Measurements from ENCODE around the gene RNF220.

RNF220 gene

DNA sequence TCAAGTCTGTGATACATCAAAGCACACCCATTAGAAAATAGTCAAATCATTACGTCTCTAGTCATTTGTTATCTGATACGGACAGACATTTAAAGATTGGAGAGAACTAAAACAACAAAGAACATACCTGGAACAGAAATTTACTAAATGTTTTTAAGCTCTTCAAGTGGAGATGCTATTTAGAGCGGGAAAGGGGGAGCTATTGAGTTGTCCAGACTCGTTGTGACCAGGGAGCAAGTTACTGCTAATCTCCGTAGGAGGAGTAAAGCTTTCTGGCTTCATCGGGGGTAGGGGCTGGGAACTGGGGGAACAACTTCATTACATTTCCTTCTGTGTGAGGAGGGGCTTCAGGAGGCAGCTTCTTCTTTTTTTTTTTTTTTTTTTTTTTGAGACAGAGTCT, 129.7 kb downstream of the RNF220 start:
- DNase-seq (ENCODE audit: low spot score in 2 of 2) (no peak), ATAC-seq (replicated peaks; ENCODE audit: extremely low read depth, poor library complexity, severe bottlenecking) (no peak)
- H3K4me3 Mint-ChIP-seq: no peak overlapping the region
- no peaks in the 10 kb centered on the region for H3K9me3 Mint-ChIP-seq
- H3K27me3 Mint-ChIP-seq: no peaks in the 10 kb centered on the region
- no peak overlapping the region for H3K27ac Mint-ChIP-seq (ENCODE audit: low read depth)
- no peaks in the 10 kb centered on the region for H3K4me1 Mint-ChIP-seq
- no peaks in the 10 kb centered on the region for H3K36me3 Mint-ChIP-seq (ENCODE audit: insufficient read depth)

DNA sequence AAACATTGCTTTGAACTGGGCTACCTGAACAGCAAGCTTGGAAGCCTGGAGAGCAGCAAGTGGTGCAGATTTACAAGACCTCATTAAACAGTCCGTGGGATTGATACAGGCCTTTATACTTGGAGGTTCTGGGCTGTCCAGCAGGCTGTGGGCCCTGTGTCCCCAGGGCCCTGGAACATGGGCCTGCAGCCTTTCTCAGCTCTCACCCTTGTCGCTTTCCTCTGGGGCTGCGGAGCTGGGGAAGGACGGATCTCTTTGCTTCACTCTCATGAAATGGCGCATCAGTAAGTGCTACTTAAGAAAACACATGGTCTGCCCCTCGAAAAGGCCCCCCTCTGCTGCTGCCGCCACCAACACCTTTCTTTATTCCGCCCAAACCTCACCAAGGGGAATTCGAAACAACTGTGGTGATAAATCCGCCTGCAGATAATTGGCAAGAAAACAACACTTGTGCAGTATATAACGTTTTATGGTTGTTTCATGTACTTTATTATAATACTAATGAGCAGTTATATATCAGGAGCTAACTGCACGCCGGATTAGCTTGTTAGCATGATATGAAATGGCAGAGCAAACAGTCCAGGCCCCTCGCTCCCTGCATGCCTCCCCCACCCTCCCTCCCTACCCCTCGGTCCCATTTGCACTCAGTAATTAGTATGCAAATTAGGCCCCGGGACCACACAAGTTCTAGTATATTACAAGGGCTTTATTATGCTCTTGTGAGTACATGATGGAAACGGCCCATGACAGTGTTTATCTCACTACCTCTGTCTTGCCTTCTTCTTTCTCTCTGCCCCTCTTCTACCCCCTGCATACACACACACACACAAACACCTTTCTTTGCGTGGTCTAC, 131.5 kb downstream of the RNF220 start:
- H3K9me3 Mint-ChIP-seq: no peaks in the 10 kb centered on the region
- no peak for DNase-seq (ENCODE audit: low spot score in 2 of 2)
- H3K4me3 Mint-ChIP-seq: no peak overlapping the region
- no peaks in the 10 kb centered on the region for H3K27me3 Mint-ChIP-seq
- no peak for ATAC-seq (replicated peaks; ENCODE audit: extremely low read depth, poor library complexity, severe bottlenecking)
- no peaks in the 10 kb centered on the region for H3K36me3 Mint-ChIP-seq (ENCODE audit: insufficient read depth)
- no peak overlapping the region for H3K27ac Mint-ChIP-seq (ENCODE audit: low read depth)
- H3K4me1 Mint-ChIP-seq: no peaks in the 10 kb centered on the region

DNA sequence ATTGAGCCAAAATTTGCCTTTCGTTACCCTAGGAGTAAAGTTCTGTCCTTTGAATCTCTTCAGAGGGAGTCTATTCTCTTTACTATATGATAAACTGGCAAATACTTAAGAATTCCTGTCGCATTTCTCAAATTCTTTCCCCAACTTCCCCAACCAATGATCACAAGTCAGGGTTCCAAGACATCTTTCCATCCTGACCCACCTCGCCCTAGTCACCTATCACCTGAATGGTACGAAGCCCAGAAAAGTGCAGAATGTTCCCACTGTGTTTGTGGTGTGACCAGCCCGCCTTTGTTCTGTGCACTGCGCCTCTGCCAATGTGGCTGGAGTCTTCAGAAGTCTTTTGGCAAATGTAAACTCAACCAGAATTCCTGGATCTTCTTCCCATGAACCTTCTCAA, 132.5 kb downstream of the RNF220 start:
- no peak for ATAC-seq (replicated peaks; ENCODE audit: extremely low read depth, poor library complexity, severe bottlenecking)
- Mint-ChIP-seq H3K9me3 (no peaks in the 10 kb centered on the region), H3K4me1 (no peaks in the 10 kb centered on the region)

DNA sequence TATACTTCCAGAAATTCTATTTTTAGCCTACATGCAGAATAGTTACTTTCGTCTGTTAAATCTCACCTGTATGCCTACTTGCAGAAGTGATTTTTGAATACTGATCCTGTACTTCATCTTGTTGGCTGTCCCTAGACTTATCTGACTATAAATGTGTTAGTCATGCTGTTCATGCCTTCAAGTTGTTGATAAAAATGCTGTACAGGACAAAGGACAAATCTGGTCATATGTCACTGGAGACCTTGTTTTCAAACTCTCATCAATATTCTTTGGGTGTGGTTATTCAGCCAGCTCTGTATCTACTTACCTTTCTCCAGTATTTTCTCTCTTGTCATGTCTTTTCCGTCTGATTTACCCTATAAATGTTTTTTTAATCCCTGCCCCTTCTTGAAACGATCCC, 132.9 kb downstream of the RNF220 start:
- Mint-ChIP-seq H3K27me3 (no peaks in the 10 kb centered on the region), H3K27ac (ENCODE audit: low read depth) (peak overlapping the region; percentile 1)

More for the DNA sequence above, 132.5 kb downstream of the RNF220 start:
- Mint-ChIP-seq H3K27me3 (no peaks in the 10 kb centered on the region), H3K4me3 (no peak overlapping the region), H3K36me3 (ENCODE audit: insufficient read depth) (no peaks in the 10 kb centered on the region), H3K27ac (ENCODE audit: low read depth) (no peak overlapping the region)
- DNase-seq (ENCODE audit: low spot score in 2 of 2): no peak

DNA sequence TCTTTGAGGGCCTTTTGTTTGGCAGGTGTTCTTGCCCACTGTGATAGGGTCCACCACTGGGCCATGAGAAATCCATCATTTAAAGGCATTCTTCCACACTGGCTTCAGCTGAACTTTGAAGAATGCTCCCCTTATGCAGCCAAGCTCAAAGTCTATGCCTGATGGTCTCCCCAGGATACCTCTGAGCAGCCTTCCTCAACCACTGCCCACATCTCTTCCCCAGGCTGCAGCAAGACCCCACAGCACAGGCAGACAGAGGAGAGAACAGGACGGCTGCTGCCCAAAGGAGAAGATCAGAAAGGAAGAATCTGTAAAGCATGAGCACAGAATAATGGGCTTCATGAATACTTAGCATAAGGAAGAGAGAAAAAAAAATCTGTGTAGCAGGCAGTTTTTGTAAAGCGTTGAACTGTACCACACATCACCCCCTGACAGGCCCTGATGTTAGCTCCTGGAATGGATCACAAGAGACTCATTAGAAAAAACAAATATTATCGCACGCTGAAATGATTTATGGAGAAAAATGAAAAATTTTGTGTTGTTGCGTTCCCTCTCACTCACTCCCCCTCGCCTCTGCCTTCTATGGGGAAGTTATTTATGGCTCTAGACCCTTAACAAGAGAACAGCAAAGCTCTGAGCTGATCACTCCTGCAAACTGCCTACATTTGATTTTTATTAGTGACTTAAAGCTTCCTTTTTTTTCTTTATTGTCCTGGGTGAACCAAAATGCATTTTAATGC, 135.1 kb downstream of the RNF220 start:
- ATAC-seq (replicated peaks; ENCODE audit: extremely low read depth, poor library complexity, severe bottlenecking) (no peak), DNase-seq (ENCODE audit: low spot score in 2 of 2) (no peak)
- H3K36me3 Mint-ChIP-seq (ENCODE audit: insufficient read depth): no peaks in the 10 kb centered on the region
- H3K27ac Mint-ChIP-seq (ENCODE audit: low read depth): no peak overlapping the region
- no peak overlapping the region for H3K4me3 Mint-ChIP-seq
- H3K9me3 Mint-ChIP-seq: no peaks in the 10 kb centered on the region
- H3K4me1 Mint-ChIP-seq: no peaks in the 10 kb centered on the region
- no peaks in the 10 kb centered on the region for H3K27me3 Mint-ChIP-seq

More for the DNA sequence above, 132.9 kb downstream of the RNF220 start:
- H3K36me3 Mint-ChIP-seq (ENCODE audit: insufficient read depth): no peaks in the 10 kb centered on the region
- ATAC-seq (replicated peaks; ENCODE audit: extremely low read depth, poor library complexity, severe bottlenecking): no peak
- no peaks in the 10 kb centered on the region for H3K9me3 Mint-ChIP-seq
- H3K4me1 Mint-ChIP-seq: no peaks in the 10 kb centered on the region
- no peak for DNase-seq (ENCODE audit: low spot score in 2 of 2)
- H3K4me3 Mint-ChIP-seq: no peak overlapping the region

DNA sequence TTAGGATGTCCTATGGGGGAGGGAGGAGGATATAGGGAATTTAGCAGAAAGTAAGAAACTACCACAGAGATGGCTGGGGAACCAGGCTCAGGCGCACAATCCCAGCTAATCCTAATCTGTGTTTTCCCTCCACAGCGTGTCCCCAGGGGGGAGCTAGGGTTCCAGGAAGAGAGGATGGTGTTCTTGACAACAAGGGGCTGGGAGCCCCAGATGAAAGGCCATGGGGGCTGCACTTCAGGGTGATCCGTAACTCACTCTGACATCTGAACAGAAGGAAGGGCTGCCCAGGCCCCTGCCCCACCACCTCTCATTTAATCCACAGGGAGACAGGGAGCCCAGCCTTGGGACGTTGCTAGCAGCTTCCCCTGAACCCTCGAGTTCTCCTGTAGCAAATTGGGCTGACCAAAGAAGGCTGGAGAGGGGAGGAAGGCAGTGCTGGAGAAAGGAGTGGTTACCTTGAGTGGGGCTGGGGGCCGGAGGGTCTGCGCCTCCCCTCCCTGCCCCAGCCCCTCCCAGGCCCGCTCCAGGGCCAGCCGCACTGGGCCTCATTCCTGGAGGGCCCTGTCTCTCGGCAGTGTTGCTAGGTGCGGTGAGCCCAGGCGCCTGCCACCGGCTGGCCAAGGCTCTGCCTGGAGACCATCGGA, 137.5 kb downstream of the RNF220 start:
- ATAC-seq (replicated peaks; ENCODE audit: extremely low read depth, poor library complexity, severe bottlenecking): no peak
- no peak for DNase-seq (ENCODE audit: low spot score in 2 of 2)
- Mint-ChIP-seq H3K27me3 (peaks cover 9% of the 10 kb centered on the region), H3K36me3 (ENCODE audit: insufficient read depth) (no peaks in the 10 kb centered on the region), H3K4me3 (no peak overlapping the region), H3K27ac (ENCODE audit: low read depth) (no peak overlapping the region), H3K9me3 (no peaks in the 10 kb centered on the region), H3K4me1 (no peaks in the 10 kb centered on the region)

DNA sequence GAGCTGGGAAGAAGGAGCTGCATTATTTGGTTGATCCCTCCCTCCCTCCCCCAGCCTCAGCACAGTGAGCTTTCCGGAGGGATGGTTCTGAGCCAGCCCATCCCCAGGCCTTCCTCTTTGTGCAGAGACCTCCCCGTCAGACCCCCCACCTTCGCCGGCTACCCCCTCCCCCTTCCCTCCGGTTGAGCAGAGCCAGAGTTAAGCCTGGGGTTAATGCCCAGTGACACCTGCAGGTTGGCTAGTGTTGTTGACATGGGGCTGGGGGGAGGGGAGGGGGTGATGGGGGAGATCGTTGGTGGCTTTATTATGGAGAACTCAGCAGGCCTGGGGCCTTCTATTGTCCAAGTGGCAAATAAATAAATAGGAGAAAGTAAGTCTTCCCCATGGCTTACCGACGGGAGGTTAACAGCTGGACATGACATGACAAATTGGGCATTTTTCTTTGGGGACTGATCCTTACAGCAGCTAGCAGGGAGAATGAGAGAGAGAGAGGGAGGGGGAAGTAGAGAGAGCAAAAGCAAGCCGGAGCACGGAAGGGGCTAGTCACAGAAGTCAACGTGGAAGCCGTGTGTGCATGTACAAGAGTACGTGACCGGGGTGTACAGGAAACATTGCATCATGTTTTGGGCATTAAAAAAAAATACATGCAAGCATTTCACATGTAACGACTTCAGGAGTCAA, 138.1 kb downstream of the RNF220 start:
- no peaks in the 10 kb centered on the region for H3K36me3 Mint-ChIP-seq (ENCODE audit: insufficient read depth)

DNA sequence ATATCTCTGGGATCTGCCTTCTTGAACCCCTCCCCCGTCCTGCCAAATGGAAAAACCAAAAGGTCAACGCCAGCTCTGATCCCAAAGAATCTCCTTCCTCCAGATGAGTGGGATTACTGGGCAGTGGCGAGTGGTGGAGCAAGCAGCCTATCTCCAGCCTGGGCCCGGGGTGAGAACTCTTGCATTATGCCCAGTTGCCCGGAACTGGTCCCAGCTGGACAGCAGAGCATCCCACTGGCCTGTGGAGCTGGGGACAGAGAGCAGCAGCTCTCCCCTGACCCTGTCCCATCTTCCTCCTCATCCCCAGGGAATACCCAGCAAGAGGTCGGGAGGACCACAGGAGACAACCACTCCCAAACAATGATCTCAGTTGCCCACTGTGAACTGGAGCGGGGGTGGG, 138.7 kb downstream of the RNF220 start:
- H3K9me3 Mint-ChIP-seq: no peaks in the 10 kb centered on the region
- H3K27ac Mint-ChIP-seq (ENCODE audit: low read depth): no peak overlapping the region
- H3K4me1 Mint-ChIP-seq: no peaks in the 10 kb centered on the region
- DNase-seq (ENCODE audit: low spot score in 2 of 2) (no peak), ATAC-seq (replicated peaks; ENCODE audit: extremely low read depth, poor library complexity, severe bottlenecking) (no peak)
- H3K27me3 Mint-ChIP-seq: peaks cover 9% of the 10 kb centered on the region
- H3K4me3 Mint-ChIP-seq: no peak overlapping the region
- H3K36me3 Mint-ChIP-seq (ENCODE audit: insufficient read depth): no peaks in the 10 kb centered on the region

More for the DNA sequence above, 138.1 kb downstream of the RNF220 start:
- ATAC-seq (replicated peaks; ENCODE audit: extremely low read depth, poor library complexity, severe bottlenecking) (no peak), DNase-seq (ENCODE audit: low spot score in 2 of 2) (no peak)
- Mint-ChIP-seq H3K9me3 (no peaks in the 10 kb centered on the region), H3K4me1 (no peaks in the 10 kb centered on the region), H3K27ac (ENCODE audit: low read depth) (no peak overlapping the region), H3K27me3 (peaks cover 9% of the 10 kb centered on the region), H3K4me3 (no peak overlapping the region)

DNA sequence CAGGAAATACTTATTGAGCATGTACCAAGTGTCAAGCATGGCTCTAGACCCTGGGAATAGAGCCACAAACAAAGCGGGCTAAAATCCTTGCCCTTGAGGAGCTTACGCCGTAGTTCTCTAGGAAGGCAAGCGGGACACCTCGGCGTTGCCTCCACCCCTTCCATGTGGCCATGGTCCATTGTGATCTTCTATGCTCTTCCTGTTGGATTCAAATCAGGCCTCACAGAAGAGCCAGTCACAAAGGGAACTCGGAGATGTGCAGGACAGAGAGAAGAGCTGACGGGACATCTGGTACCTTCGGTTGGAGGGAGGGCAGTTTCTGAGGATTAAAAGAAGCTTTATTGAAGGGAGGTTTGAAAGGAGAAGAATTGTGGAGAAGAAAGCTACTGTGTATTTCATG, 139.9 kb downstream of the RNF220 start:
- DNase-seq (ENCODE audit: low spot score in 2 of 2): no peak
- Mint-ChIP-seq H3K9me3 (no peaks in the 10 kb centered on the region), H3K4me3 (no peak overlapping the region), H3K27me3 (peaks cover 9% of the 10 kb centered on the region), H3K36me3 (ENCODE audit: insufficient read depth) (no peaks in the 10 kb centered on the region), H3K27ac (ENCODE audit: low read depth) (no peak overlapping the region), H3K4me1 (no peaks in the 10 kb centered on the region)
- ATAC-seq (replicated peaks; ENCODE audit: extremely low read depth, poor library complexity, severe bottlenecking): no peak

DNA sequence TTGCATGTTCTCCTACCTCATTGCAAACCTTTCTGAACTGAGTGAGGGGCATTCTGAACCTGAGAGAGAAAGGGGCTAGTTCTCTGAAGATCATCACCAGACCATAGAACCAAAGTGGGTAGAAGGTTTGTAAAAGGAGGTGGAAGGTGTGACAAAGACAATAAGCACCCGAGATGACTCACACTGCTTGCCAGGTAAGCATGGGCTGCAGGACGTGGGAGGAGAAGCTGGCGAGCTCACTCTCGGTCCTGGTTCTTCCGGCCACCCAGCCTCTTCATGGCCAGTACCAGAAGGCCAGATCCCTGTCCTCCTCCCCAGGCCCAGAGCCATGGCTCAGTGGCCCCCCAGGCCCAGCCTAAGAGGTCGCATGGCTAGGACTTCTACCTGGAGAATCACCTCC, 140.9 kb downstream of the RNF220 start:
- H3K27me3 Mint-ChIP-seq: peaks cover 9% of the 10 kb centered on the region

DNA sequence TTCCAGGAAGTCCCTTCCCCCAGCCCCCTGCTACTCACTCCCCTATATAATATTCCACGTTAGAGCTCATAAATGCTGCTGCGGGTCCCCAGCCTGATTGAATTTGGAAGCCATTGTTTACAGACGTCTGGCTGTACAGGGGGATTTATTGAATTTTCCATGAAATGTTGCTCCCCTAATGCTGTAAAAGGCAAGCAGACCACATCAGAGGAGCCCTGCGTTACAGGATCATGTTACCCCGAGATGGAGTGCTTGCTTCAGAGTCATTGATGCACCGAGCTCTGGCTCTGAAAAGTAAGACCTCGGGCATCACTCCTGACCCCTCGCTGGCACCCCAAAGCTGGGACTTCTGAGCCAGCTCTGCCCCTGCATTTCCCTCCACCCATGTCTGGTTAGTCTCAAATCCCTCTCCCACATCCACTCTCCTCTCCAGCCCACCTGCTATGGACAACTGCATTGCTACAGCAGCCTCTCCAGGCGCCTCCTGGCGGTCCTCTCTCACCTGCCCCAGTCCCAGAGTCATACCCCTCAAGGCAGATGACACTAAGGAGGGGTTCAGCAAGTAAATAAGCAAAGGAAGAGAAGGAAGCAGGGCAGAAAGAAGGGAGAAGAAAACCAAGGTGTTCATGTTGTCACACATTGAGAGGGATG, 141.5 kb downstream of the RNF220 start:
- H3K9me3 Mint-ChIP-seq: no peaks in the 10 kb centered on the region
- H3K4me3 Mint-ChIP-seq: no peak overlapping the region
- H3K36me3 Mint-ChIP-seq (ENCODE audit: insufficient read depth): no peaks in the 10 kb centered on the region
- DNase-seq (ENCODE audit: low spot score in 2 of 2) (no peak), ATAC-seq (replicated peaks; ENCODE audit: extremely low read depth, poor library complexity, severe bottlenecking) (no peak)
- H3K4me1 Mint-ChIP-seq: no peaks in the 10 kb centered on the region
- H3K27ac Mint-ChIP-seq (ENCODE audit: low read depth): no peak overlapping the region
- peaks cover 9% of the 10 kb centered on the region for H3K27me3 Mint-ChIP-seq

More for the DNA sequence above, 140.9 kb downstream of the RNF220 start:
- Mint-ChIP-seq H3K27ac (ENCODE audit: low read depth) (no peak overlapping the region), H3K4me3 (no peak overlapping the region), H3K9me3 (no peaks in the 10 kb centered on the region), H3K36me3 (ENCODE audit: insufficient read depth) (no peaks in the 10 kb centered on the region), H3K4me1 (no peaks in the 10 kb centered on the region)
- DNase-seq (ENCODE audit: low spot score in 2 of 2) (no peak), ATAC-seq (replicated peaks; ENCODE audit: extremely low read depth, poor library complexity, severe bottlenecking) (no peak)

DNA sequence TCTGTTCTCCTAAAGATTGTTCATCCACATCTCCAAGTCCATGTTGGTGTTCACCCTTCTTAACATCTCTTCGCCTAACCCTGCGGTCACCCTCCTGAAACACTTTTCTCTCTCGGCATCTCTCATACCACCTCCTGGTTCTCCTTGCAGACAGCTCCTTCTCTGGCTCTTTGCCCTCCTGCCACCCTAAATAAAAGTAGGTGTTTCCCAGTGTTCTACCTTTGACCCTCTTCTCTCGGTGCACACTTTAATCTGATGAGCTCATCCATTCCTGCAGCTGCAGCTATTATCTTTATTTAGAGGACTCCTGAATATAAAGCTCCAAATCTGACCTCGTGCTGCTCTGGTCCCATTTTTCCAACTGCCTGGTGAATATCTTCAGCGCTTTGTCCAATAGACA, 142.3 kb downstream of the RNF220 start:
- H3K36me3 Mint-ChIP-seq (ENCODE audit: insufficient read depth): no peaks in the 10 kb centered on the region
- H3K4me1 Mint-ChIP-seq: no peaks in the 10 kb centered on the region
- ATAC-seq (replicated peaks; ENCODE audit: extremely low read depth, poor library complexity, severe bottlenecking) (no peak), DNase-seq (ENCODE audit: low spot score in 2 of 2) (no peak)
- no peak overlapping the region for H3K4me3 Mint-ChIP-seq
- no peak overlapping the region for H3K27ac Mint-ChIP-seq (ENCODE audit: low read depth)
- no peaks in the 10 kb centered on the region for H3K9me3 Mint-ChIP-seq
- H3K27me3 Mint-ChIP-seq: peaks cover 9% of the 10 kb centered on the region
